Hepatocyte (in vitro differentiated cells): ENCODE measurements around the gene NME4. TPM values are rescaled to one million over a fixed set of nuclear protein-coding genes. Genes with fewer than 3 reads are reported as not detected.
A peak's percentile ranks its signal among the peaks of the same experiment; 100 is the strongest.

Experiments
- DNase-seq: peaks from one replicate; pipeline ENCODE4 v3.0.0-alpha.2; 2016; ENCODE audit warnings: low spot score
- H2AFZ ChIP-seq: fragments of 200-600 bp; sonication (generic); 2 replicates; pipeline ENCODE4 v1.6.0; 2016; ENCODE audit warnings: antibody characterized with exemption, mild to moderate bottlenecking
- H3K27ac ChIP-seq: fragments of 200-600 bp; sonication (generic); 2 replicates; pipeline ENCODE4 v1.5.1; 2016; ENCODE audit warnings: mild to moderate bottlenecking
- H3K27me3 ChIP-seq: fragments of 200-600 bp; sonication (generic); 2 replicates; pipeline ENCODE4 v1.6.1; 2016
- H3K36me3 ChIP-seq: fragments of 200-600 bp; sonication (generic); replicated peaks from 2 replicates; pipeline ENCODE4 v1.5.1; 2016; ENCODE audit warnings: low read depth; ENCODE audit not compliant: insufficient read depth
- H3K4me1 ChIP-seq: fragments of 200-600 bp; sonication (generic); 2 replicates; pipeline ENCODE4 v1.5.1; 2016; ENCODE audit warnings: mild to moderate bottlenecking, moderate library complexity; ENCODE audit not compliant: insufficient read depth
- H3K4me2 ChIP-seq: fragments of 200-600 bp; sonication (generic); 2 replicates; pipeline ENCODE4 v1.6.0; 2016
- H3K4me3 ChIP-seq: fragments of 200-600 bp; sonication (generic); 2 replicates; pipeline ENCODE4 v1.5.1; 2016; ENCODE audit warnings: mild to moderate bottlenecking
- H3K79me2 ChIP-seq: fragments of 200-600 bp; sonication (generic); 2 replicates; pipeline ENCODE4 v1.6.0; 2017; ENCODE audit warnings: mild to moderate bottlenecking
- H3K9me2 ChIP-seq: fragments of 200-600 bp; sonication (generic); replicated peaks from 2 replicates; pipeline ENCODE4 v1.6.0; 2017; ENCODE audit warnings: mild to moderate bottlenecking; ENCODE audit not compliant: insufficient read depth
- H3K9me3 ChIP-seq: fragments of 200-600 bp; sonication (generic); 2 replicates; pipeline ENCODE4 v1.5.1; 2016; ENCODE audit warnings: low read depth, mild to moderate bottlenecking
- H4K20me1 ChIP-seq: fragments of 200-600 bp; sonication (generic); 2 replicates; pipeline ENCODE4 v1.6.0; 2016; ENCODE audit warnings: mild to moderate bottlenecking; ENCODE audit not compliant: insufficient read depth, poor library complexity, severe bottlenecking
- CTCF ChIP-seq: fragments of 200-600 bp; sonication (generic); IDR thresholded peaks from 2 replicates; pipeline ENCODE4 v1.5.1; 2016; ENCODE audit warnings: antibody characterized with exemption, mild to moderate bottlenecking; ENCODE audit not compliant: poor library complexity
- EZH2 ChIP-seq: fragments of 200-600 bp; sonication (generic); IDR thresholded peaks from 2 replicates; pipeline ENCODE4 v1.6.1; 2016; ENCODE audit warnings: antibody characterized with exemption, mild to moderate bottlenecking, borderline replicate concordance
- EZH2phosphoT487 ChIP-seq: fragments of 200-600 bp; sonication (generic); IDR thresholded peaks from one replicate; pipeline ENCODE4 v1.6.1; 2018; ENCODE audit warnings: antibody characterized with exemption, mild to moderate bottlenecking, low read depth, moderate library complexity; ENCODE audit not compliant: unreplicated experiment, severe bottlenecking
- WGBS: methylation state at CpG from one replicate; pipeline ENCODE4 v1.1.6; 2016; ENCODE audit warnings: low lambda C conversion rate; ENCODE audit errors: missing lambda C conversion rate; 5-methylcytosine and 5-hydroxymethylcytosine counted together
- polyA plus RNA-seq: library from polyadenylated mRNA; unstranded; fragments of >200 nt; fragmentation: Nextera tagmentation; extraction: Ambion mirVana; gene quantifications from 2 replicates; pipeline ENCODE4 v1.2.1, GENCODE V29; 2016
- total RNA-seq: library from RNA; depleted of rRNA; stranded (reverse); fragments of >200 nt; gene quantifications from 2 replicates; pipeline ENCODE4 v1.2.3, GENCODE V29; 2014

The NME4 gene
- total and polyA plus RNA-seq, 2 experiments from 2014 or later, result 168 to 543 TPM

- Histone ChIP-seq H3K4me3 (no peak overlapping the region), H2AFZ (no peak overlapping the region)
- TF ChIP-seq EZH2phosphoT487 (no peak), CTCF (no peak)
These were observed 27.6 kb upstream of the NME4 start for GRCh38 chr16:369275-369865.

GRCh38 chr16:369866-370436, 27.0 kb upstream of the NME4 start:
- TF ChIP-seq EZH2phosphoT487 (no peak), EZH2 (no peak), CTCF (no peak)
- Histone ChIP-seq H3K36me3 (no peaks in the 10 kb centered on the region), H3K4me3 (no peak overlapping the region), H3K9me3 (no peaks in the 10 kb centered on the region), H3K79me2 (peaks cover 4% of the 10 kb centered on the region), H3K27me3 (no peaks in the 10 kb centered on the region), H3K4me1 (peaks cover 4% of the 10 kb centered on the region), H3K9me2 (no peaks in the 10 kb centered on the region), H4K20me1 (no peaks in the 10 kb centered on the region), H3K4me2 (peak overlapping the region; percentile 67), H3K27ac (no peak overlapping the region), H2AFZ (no peak overlapping the region)
- peak; percentile 56 for DNase-seq
- 54% methylated on average over 33 of the region's 44 CpGs for WGBS

More at GRCh38 chr16:369275-369865, 27.6 kb upstream of the NME4 start:
- Histone ChIP-seq H3K27me3 (no peaks in the 10 kb centered on the region), H3K79me2 (peaks cover 4% of the 10 kb centered on the region), H3K4me2 (peak overlapping the region; percentile 67), H3K4me1 (peaks cover 4% of the 10 kb centered on the region), H3K27ac (no peak overlapping the region), H3K9me2 (no peaks in the 10 kb centered on the region), H3K36me3 (no peaks in the 10 kb centered on the region), H4K20me1 (no peaks in the 10 kb centered on the region), H3K9me3 (no peaks in the 10 kb centered on the region)
- no peak for DNase-seq
- WGBS, result 90% methylated on average over 19 of the region's 20 CpGs

- WGBS, result 1% methylated on average over 20 of the region's 30 CpGs
- Histone ChIP-seq H3K4me1 (peaks cover 4% of the 10 kb centered on the region), H3K79me2 (peaks cover 4% of the 10 kb centered on the region), H2AFZ (no peak within 1 kb of the TSS), H3K4me3 (no peak within 1 kb of the TSS), H3K27ac (peak within 1 kb of the TSS; percentile 47), H3K9me2 (no peaks in the 10 kb centered on the region), H3K27me3 (no peaks in the 10 kb centered on the region), H3K4me2 (peak within 1 kb of the TSS; percentile 67), H3K9me3 (no peaks in the 10 kb centered on the region), H4K20me1 (no peaks in the 10 kb centered on the region), H3K36me3 (no peaks in the 10 kb centered on the region)
- peak; percentile 95 for DNase-seq
- TF ChIP-seq EZH2 (no peak), EZH2phosphoT487 (no peak), CTCF (no peak)
These were observed 26.6 kb upstream of the NME4 start, which contains the start of gene MRPL28 for GRCh38 chr16:370443-370842. MRPL28 (minus strand) TSS chr16:370538; CDS start chr16:370218, 320 bp downstream.
